Measurements from ENCODE around the gene MAP1LC3C. TPM values are rescaled to one million over a fixed set of nuclear protein-coding genes. Genes with fewer than 3 reads are reported as not detected.
A peak's percentile ranks its signal among the peaks of the same experiment; 100 is the strongest.

Gene MAP1LC3C
- total and polyA plus RNA-seq, 9 of the 15 experiments (the other 6 are each of a cell fraction or from before 2014, with no cell fraction given) = not detected

DNA sequence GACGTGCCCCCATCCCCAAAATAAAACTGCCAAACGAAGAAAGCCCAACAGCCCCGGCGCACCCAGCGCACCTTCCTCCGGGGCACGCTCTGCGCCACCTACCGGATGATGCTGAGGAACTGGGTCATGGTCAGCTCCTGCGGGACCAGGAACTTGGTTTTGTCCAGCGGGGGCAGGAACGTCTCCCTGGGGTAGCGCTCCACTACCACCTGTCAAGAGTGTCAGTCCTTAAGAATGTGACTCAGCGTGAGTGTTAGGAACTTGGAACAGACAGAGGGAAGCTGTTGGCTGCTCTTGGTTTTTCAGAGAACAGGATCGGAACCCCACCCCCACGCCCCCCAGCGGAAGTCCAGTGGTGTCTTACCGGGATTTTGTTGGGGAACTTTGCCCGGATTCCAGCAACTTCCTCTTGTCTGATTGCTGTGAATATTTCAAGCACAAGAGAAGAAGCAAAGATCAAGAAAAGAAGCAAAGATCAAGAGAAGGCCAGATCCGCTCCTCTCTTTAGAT lies 431 bp downstream of the MAP1LC3C start (continued):
- TF ChIP-seq, protein P1, sequence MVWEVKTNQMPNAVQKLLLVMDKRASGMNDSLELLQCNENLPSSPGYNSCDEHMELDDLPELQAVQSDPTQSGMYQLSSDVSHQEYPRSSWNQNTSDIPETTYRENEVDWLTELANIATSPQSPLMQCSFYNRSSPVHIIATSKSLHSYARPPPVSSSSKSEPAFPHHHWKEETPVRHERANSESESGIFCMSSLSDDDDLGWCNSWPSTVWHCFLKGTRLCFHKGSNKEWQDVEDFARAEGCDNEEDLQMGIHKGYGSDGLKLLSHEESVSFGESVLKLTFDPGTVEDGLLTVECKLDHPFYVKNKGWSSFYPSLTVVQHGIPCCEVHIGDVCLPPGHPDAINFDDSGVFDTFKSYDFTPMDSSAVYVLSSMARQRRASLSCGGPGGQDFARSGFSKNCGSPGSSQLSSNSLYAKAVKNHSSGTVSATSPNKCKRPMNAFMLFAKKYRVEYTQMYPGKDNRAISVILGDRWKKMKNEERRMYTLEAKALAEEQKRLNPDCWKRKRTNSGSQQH (CRISPR knock-in tag; IDR thresholded peaks at IDR 0.05) = no peak
- TF ChIP-seq ZNF766 (CRISPR knock-in tag; conservative IDR thresholded peaks at IDR 0.05) (no peak), ZNF224 (CRISPR knock-in tag; IDR thresholded peaks at IDR 0.05) (no peak), ZNF263 (CRISPR knock-in tag; IDR thresholded peaks at IDR 0.05; ENCODE audit: borderline replicate concordance) (no peak), ZNF584 (CRISPR knock-in tag; IDR thresholded peaks at IDR 0.05; ENCODE audit: low read depth) (no peak), NFYB (IDR thresholded peaks at IDR 0.05; ENCODE audit: extremely low read depth, insufficient read length) (no peak), NFE2L1 (tag; IDR thresholded peaks at IDR 0.05; ENCODE audit: borderline replicate concordance, low read depth) (no peak), TEAD2 (tag; IDR thresholded peaks at IDR 0.05) (no peak), KLF13 (tag; IDR thresholded peaks at IDR 0.05; ENCODE audit: borderline replicate concordance, low read depth) (peak; percentile 100), MTA1 (IDR thresholded peaks at IDR 0.05; ENCODE audit: borderline replicate concordance) (no peak), ZNF717 (CRISPR knock-in tag; IDR thresholded peaks at IDR 0.05) (no peak), BDP1 (IDR thresholded peaks at IDR 0.05; ENCODE audit: insufficient read depth, insufficient read length) (no peak), FOXM1 (IDR thresholded peaks at IDR 0.05; ENCODE audit: low read depth) (no peak), FOXM1 (CRISPR knock-in tag; IDR thresholded peaks at IDR 0.05; ENCODE audit: low read depth) (no peak), ZNF239 (CRISPR knock-in tag; IDR thresholded peaks at IDR 0.05) (no peak), MAZ (CRISPR knock-in tag; conservative IDR thresholded peaks at IDR 0.05 in 1 of 2, IDR thresholded peaks at IDR 0.05 in 1 of 2) (peak; percentile 60 to 62; a peak in 3 of 4 replicates), MLLT1 (IDR thresholded peaks at IDR 0.05) (peak in 1 of 2 experiments; percentile 52; a peak in 1 of 4 replicates), ATF7 (IDR thresholded peaks at IDR 0.05) (peak; percentile 88), U2AF2 (optimal IDR thresholded peaks at IDR 0.05; ENCODE audit: low read depth, low read length) (no peak), IRF2 (CRISPR knock-in tag; IDR thresholded peaks at IDR 0.05) (no peak), ZNF140 (CRISPR knock-in tag; IDR thresholded peaks at IDR 0.05) (no peak), ATF3 (IDR thresholded peaks at IDR 0.05) (peak; percentile 49; the same call in 1 of the 2 replicates), ATF3 (CRISPR knock-in tag; conservative IDR thresholded peaks at IDR 0.05) (no peak), TCFL5 (CRISPR knock-in tag; conservative IDR thresholded peaks at IDR 0.05) (no peak)
- TF ChIP-seq, protein P2, sequence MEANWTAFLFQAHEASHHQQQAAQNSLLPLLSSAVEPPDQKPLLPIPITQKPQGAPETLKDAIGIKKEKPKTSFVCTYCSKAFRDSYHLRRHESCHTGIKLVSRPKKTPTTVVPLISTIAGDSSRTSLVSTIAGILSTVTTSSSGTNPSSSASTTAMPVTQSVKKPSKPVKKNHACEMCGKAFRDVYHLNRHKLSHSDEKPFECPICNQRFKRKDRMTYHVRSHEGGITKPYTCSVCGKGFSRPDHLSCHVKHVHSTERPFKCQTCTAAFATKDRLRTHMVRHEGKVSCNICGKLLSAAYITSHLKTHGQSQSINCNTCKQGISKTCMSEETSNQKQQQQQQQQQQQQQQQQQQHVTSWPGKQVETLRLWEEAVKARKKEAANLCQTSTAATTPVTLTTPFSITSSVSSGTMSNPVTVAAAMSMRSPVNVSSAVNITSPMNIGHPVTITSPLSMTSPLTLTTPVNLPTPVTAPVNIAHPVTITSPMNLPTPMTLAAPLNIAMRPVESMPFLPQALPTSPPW (CRISPR knock-in tag; IDR thresholded peaks at IDR 0.05) = no peak; the same call in 1 of the 2 replicates
